ENCODE measurements around the gene USHBP1. TPM values are rescaled to one million over a fixed set of nuclear protein-coding genes. Genes with fewer than 3 reads are reported as not detected.

The USHBP1 gene, protein sequence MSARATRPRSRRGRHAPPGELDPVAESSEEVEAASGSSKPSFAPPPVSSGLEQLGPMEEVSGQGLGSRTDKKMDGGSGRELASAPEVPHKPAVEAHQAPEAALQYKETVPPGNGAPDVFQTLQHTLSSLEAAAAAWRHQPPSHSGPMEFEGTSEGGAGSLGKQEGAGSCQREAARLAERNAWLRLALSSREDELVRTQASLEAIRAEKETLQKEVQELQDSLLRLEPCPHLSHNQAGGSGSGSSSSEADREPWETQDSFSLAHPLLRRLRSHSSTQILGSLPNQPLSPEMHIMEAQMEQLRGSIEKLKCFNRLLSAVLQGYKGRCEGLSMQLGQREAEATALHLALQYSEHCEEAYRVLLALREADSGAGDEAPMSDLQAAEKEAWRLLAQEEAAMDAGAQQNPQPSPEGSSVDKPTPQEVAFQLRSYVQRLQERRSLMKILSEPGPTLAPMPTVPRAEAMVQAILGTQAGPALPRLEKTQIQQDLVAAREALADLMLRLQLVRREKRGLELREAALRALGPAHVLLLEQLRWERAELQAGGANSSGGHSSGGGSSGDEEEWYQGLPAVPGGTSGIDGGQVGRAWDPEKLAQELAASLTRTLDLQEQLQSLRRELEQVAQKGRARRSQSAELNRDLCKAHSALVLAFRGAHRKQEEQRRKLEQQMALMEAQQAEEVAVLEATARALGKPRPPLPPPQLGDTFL
- 0.25 and 0.44 TPM in 2 replicates for total RNA-seq

DNA sequence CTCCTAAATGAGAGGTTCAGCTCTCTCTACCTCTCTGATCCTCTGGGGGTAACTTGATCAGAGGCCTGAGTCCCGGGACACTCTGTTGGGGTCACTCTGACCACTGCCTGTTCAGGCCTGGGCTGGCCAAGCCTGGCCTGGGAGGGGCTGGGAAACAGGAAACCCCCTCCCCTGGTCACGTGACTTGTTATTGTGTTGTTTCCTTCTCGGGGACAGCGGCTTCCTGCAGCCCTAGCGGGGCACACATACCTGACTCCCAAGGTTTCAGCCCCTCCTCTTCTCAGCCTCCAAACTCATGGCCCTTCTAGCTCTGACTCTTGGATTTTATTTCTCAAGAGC, at the start of gene USHBP1:
TSS of gene USHBP1 (minus strand) at position 105 of the 339 bp plus-strand sequence. CDS start 446 bp downstream, outside the sequence.

DNA sequence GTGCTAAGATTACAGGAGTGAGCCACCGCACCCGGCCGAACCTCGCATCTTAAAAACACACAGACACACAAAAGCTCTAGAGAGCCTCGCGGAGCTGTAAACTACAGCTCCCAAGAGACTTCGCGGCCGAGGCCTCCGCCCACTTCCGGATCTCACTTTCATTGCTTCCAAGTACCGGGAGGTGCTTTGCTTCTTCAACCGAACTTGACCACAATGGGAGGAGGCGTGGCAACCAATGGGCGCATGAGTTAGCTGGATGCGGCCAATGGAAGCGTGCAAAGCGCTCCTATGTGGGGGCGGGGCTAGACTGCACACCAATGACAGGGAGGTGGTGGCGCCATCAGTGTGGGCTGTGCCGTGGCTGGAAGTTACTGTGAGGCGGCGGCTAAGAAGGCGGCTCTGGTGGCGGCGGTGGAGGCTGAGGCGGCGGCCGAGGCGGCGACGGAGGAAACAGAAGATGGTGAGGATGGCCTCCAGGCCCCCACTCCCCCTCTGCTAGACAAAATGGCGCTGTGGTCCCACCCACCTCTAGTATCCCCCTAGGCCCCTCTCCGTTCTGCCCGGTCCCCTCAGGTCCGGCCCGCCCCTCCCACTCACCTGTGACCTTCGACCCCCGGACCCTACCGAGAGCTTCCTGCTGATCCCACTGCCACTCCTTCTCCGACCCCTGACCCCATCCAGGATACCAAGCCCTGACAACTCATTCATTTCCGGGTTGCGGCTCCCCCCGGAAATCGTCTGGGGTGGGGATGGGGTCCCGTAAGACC, 44.8 kb upstream of the USHBP1 start, which contains the start of gene DDA1:
TSS of gene DDA1 (plus strand) at position 366 of the 767 bp plus-strand sequence. CDS start at position 458, 92 bp downstream.

GRCh38 chr19:17305517-17306284, 41.2 kb upstream of the USHBP1 start, which contains the start of gene MRPL34:
MRPL34 (plus strand) TSS chr19:17305872; CDS start chr19:17305893, 21 bp downstream.

GRCh38 chr19:17303167-17303939, 38.8 kb upstream of the USHBP1 start, which contains the start of gene ABHD8:
ABHD8 (minus strand) TSS chr19:17303425; CDS start chr19:17301616, 1,809 bp downstream.

DNA sequence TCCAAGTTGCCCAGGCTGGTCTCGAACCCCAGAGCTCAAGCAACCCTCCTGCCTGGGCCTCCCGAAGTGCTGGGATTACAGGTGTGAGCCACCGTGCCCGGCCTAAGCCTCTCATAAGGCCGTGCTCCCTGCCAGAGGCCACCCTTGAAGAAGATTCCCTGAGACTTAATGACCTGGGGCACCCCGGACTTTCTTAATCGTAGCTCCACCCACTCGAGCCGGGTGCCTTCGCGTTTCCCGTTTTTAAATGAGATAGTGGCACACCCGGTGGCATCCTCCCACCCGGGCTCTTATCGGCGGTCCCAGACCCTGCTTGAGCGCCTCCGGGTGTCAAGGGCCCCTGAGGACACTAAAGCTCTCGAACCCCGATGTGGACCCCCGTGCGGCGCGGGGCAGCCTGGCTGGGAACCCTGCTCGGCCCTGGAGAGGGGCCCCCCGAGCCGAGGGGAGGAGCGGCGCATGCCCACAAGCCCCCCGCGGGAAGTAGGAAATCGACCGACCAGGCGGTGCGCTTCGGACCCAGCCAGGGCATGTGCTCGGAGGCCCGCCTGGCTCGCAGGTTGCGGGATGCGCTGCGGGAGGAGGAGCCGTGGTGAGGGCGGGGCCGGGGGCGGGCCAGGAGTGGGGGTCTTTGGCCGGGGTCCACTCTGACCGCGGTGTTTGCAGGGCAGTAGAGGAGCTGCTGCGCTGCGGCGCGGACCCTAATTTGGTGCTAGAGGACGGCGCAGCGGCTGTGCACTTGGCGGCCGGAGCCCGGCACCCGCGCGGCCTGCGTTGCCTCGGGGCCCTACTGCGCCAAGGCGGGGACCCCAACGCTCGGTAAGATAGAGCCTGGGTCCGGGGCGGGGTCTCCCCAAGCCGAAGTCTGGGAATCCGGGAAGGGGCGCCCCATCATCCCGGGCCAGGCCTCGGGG, 17.1 kb upstream of the USHBP1 start, which contains the start of gene ANKLE1:
TSS of gene ANKLE1 (plus strand) at position 511 of the 914 bp plus-strand sequence. CDS start at position 531, 20 bp downstream.

GRCh38 chr19:17266975-17267788, 2.6 kb upstream of the USHBP1 start, which contains the start of gene BABAM1:
BABAM1 (plus strand) TSS chr19:17267443; CDS start chr19:17268807, 1,364 bp downstream.

DNA sequence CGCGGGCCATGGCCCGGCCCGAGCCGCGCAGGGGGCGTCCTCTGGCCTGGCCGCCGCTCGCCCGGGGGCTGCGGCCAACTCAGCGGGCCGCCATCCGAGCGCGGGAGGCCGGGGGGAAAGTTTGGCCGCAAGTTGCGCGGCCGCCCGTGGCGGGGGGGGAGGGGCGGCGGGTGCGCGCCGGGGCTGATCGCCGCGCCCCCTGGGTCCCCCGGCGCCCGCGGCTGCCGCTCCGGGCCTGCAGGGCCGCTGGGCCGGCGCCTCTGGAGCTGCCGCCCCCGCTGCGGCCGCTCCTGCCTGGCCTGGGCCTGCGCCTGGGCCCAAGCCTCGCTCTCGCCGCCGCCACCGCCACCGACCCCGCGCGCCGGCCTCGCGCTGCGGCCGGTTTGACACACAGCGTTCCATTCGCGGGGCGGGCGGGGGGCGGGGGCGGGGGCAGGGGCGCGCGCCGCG, 19.0 kb downstream of the USHBP1 start, which contains the start of gene NR2F6:
TSS of gene NR2F6 (minus strand) at position 385 of the 450 bp plus-strand sequence. CDS start 699 bp downstream, outside the sequence.

GRCh38 chr19:17226002-17226933, 38.3 kb downstream of the USHBP1 start, which contains the start of gene OCEL1:
OCEL1 (plus strand) TSS chr19:17226226; CDS start chr19:17226248, 22 bp downstream.

DNA sequence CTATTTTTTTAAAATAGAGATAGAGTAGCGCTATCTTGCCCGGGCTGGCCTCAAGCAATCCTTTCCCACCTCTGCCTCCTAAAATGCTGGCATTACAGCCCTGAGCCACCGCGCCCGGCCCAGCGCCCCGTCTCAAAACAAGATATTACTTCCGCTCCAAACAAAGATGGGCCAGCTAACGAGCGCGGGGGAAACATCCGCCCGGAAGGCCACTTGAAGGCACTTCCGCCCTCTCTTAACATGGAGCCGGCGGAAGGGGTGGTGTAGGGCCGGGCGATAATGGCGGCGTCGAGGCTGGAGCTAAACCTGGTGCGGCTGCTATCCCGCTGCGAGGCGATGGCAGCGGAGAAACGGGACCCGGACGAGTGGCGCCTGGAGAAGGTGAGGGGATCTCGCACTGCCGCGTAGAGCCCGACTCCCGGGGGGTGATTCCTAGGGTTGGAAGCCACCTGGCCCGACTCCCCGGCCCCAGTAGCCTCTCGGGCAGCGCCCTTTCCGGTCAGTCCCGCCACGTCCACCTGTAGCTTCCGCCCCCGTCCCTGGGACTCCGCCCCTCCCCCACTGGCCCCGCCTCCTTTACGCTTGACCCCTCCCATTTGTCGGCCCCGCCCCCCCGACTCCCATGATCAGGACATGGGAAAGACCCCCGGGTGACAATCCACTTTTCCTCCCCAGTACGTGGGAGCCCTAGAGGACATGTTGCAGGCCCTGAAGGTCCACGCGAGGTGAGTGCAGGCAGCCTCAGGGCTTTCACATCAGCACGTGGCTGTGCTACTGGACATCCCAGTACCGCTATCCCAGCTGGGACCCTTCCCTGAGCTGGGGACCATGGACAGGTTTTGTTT, 49.2 kb downstream of the USHBP1 start, which contains the start of gene USE1:
TSS of gene USE1 (plus strand) at position 231 of the 845 bp plus-strand sequence. CDS start at position 280, 49 bp downstream.

Other genes with a start within 250 kb of the USHBP1 start
- gene CPAMD8, start 237.9 kb downstream of the USHBP1 start, total RNA-seq, result 0.49 and 2.1 TPM in 2 replicates
- gene HAUS8, start 189.3 kb downstream of the USHBP1 start, total RNA-seq, result 1.9 and 3.9 TPM in 2 replicates
- 38.1 and 41.2 TPM in 2 replicates for gene MYO9B, start 189.0 kb downstream of the USHBP1 start, total RNA-seq
- gene USE1, start 49.4 kb downstream of the USHBP1 start, total RNA-seq, result 29.3 and 29.7 TPM in 2 replicates
- gene OCEL1, start 38.5 kb downstream of the USHBP1 start, total RNA-seq, result 5.9 and 7.8 TPM in 2 replicates
- gene NR2F6, start 18.8 kb downstream of the USHBP1 start, total RNA-seq, result 48.0 and 52.5 TPM in 2 replicates
- gene BABAM1, start 2.7 kb upstream of the USHBP1 start, total RNA-seq, result 47.7 and 49.2 TPM in 2 replicates
- 0.12 TPM in 1 of 2 replicates, not detected in the other for gene ANKLE1, start 17.2 kb upstream of the USHBP1 start, total RNA-seq
- 7.2 TPM in 2 replicates for gene ABHD8, start 38.7 kb upstream of the USHBP1 start, total RNA-seq
- 98.2 and 107 TPM in 2 replicates for gene MRPL34, start 41.1 kb upstream of the USHBP1 start, total RNA-seq
- 33.1 and 42.0 TPM in 2 replicates for gene DDA1, start 44.8 kb upstream of the USHBP1 start, total RNA-seq
- gene ANO8, start 70.1 kb upstream of the USHBP1 start, total RNA-seq, result 3.1 and 3.9 TPM in 2 replicates
- gene GTPBP3, start 72.8 kb upstream of the USHBP1 start, total RNA-seq, result 16.6 and 21.0 TPM in 2 replicates
- 0.20 and 0.31 TPM in 2 replicates for gene PLVAP, start 112.6 kb upstream of the USHBP1 start, total RNA-seq
- not detected in 2 replicates for gene CCDC194, start 129.5 kb upstream of the USHBP1 start, total RNA-seq
- 13.6 and 13.7 TPM in 2 replicates for gene BST2, start 140.9 kb upstream of the USHBP1 start, total RNA-seq
- gene MVB12A, start 155.3 kb upstream of the USHBP1 start, total RNA-seq, result 52.6 and 53.4 TPM in 2 replicates
- 0.25 TPM in 1 of 2 replicates, not detected in the other for gene TMEM221, start 183.9 kb upstream of the USHBP1 start, total RNA-seq
- not detected in 2 replicates for gene NXNL1, start 196.2 kb upstream of the USHBP1 start, total RNA-seq
- 41.8 and 43.5 TPM in 2 replicates for gene SLC27A1, start 205.8 kb upstream of the USHBP1 start, total RNA-seq
- gene PGLS, start 246.9 kb upstream of the USHBP1 start, total RNA-seq, result 116 and 122 TPM in 2 replicates

Data from cardiac ventricle fibroblast (primary cell).